Smooth muscle cell (in vitro differentiated cells): Measurements from ENCODE around the gene MTMR4. TPM values are rescaled to one million over a fixed set of nuclear protein-coding genes. Genes with fewer than 3 reads are reported as not detected.

Experiments
- DNase-seq: peaks from one replicate; lab custom pipeline; 2025; ENCODE audit not compliant: unreplicated experiment; lab: John Stamatoyannopoulos, UW
- H2AFZ ChIP-seq: fragments of 200-600 bp; sonication (generic); 2 replicates; pipeline ENCODE4 v1.6.0; 2016; ENCODE audit warnings: antibody characterized with exemption, low read depth, mild to moderate bottlenecking
- H3F3A ChIP-seq: fragments of 200-600 bp; sonication (generic); 2 replicates; pipeline ENCODE4 v1.6.0; 2017; ENCODE audit warnings: antibody characterized with exemption, low read depth
- H3K27ac ChIP-seq: fragments of 200-600 bp; sonication (generic); 2 replicates; pipeline ENCODE4 v1.5.1; 2016; ENCODE audit warnings: low read depth, mild to moderate bottlenecking
- H3K27me3 ChIP-seq: fragments of 200-600 bp; sonication (generic); 2 replicates; pipeline ENCODE4 v1.6.1; 2016; ENCODE audit warnings: low read depth, mild to moderate bottlenecking
- H3K36me3 ChIP-seq: fragments of 200-600 bp; sonication (generic); 2 replicates; pipeline ENCODE4 v1.5.1; 2016; ENCODE audit warnings: low read depth
- H3K4me1 ChIP-seq: fragments of 200-600 bp; sonication (generic); 2 replicates; pipeline ENCODE4 v1.5.1; 2016; ENCODE audit warnings: low read depth
- H3K4me2 ChIP-seq: fragments of 200-600 bp; sonication (generic); 2 replicates; pipeline ENCODE4 v1.6.0; 2016; ENCODE audit warnings: mild to moderate bottlenecking
- H3K4me3 ChIP-seq: fragments of 200-600 bp; sonication (generic); 2 replicates; pipeline ENCODE4 v1.5.1; 2016; ENCODE audit warnings: mild to moderate bottlenecking
- H3K79me2 ChIP-seq: fragments of 200-600 bp; sonication (generic); 2 replicates; pipeline ENCODE4 v1.6.0; 2016; ENCODE audit warnings: low read depth, mild to moderate bottlenecking
- H3K9ac ChIP-seq: fragments of 200-600 bp; sonication (generic); 2 replicates; pipeline ENCODE4 v1.6.0; 2016; ENCODE audit warnings: low read depth
- H3K9me3 ChIP-seq: fragments of 200-600 bp; sonication (generic); replicated peaks from 2 replicates; pipeline ENCODE4 v1.5.1; 2016; ENCODE audit warnings: low read depth
- H4K20me1 ChIP-seq: fragments of 200-600 bp; sonication (generic); 2 replicates; pipeline ENCODE4 v1.6.0; 2016; ENCODE audit warnings: low read depth
- WGBS: methylation state at CpG from one replicate; pipeline ENCODE4 v1.1.7; 2016; ENCODE audit warnings: low lambda C conversion rate; 5-methylcytosine and 5-hydroxymethylcytosine counted together
- polyA plus RNA-seq: library from polyadenylated mRNA; unstranded; fragments of >200 nt; fragmentation: Nextera tagmentation; extraction: Ambion mirVana; gene quantifications from 2 replicates; pipeline ENCODE4 v1.2.1, GENCODE V29; 2016
- total RNA-seq: library from RNA; depleted of rRNA; stranded (reverse); fragments of >200 nt; gene quantifications from 2 replicates; pipeline ENCODE4 v1.2.3, GENCODE V29; 2014
- TF ChIP-seq, protein P1 (sequence below): fragments of 200-600 bp; sonication (generic); IDR thresholded peaks from 2 replicates; pipeline ENCODE4 v1.5.1; 2017; ENCODE audit warnings: borderline replicate concordance, mild to moderate bottlenecking, antibody characterized with exemption; ENCODE audit not compliant: insufficient read depth, poor library complexity, severe bottlenecking

Gene MTMR4
- total and polyA plus RNA-seq, 2 experiments from 2014 or later: 15.8 to 25.4 TPM

DNA sequence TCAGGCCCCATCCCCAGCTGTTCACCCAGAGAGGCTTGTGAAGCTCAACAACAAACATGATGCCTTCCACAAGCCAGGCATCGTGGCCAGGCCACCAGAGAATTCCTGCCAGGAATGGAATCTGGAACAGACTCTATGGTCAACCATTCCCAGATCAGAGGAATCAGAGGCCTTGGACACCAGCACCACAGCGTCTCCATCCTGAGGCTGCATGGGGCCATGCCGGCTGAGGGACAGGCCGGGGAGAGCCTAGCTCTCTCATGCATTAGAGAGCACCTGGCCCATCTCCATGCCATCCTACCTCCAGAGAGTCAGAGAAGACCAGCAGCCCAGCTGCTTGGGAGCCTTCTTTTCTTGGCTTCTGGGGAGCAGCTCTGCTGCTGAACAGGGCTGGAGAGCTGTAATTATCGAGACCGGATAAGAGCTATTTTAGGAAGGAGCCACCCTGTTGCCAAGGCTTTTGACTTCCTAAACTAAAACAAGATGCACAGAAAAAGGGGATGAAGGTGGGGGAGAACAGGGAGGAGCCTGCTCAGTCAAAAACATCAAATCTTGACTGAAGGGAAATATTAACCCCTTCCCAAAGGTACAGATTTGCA is 24.5 kb upstream of the MTMR4 start:
- H3K4me2 ChIP-seq: no peak overlapping the region
- H3F3A ChIP-seq: no peaks in the 10 kb centered on the region
- H3K27ac ChIP-seq: no peak overlapping the region
- H3K4me3 ChIP-seq: no peak overlapping the region
- no peaks in the 10 kb centered on the region for H3K9me3 ChIP-seq
- DNase-seq: no peak
- H3K36me3 ChIP-seq: no peaks in the 10 kb centered on the region
- no peak overlapping the region for H2AFZ ChIP-seq
- H3K4me1 ChIP-seq: no peaks in the 10 kb centered on the region
- TF ChIP-seq, protein P1, sequence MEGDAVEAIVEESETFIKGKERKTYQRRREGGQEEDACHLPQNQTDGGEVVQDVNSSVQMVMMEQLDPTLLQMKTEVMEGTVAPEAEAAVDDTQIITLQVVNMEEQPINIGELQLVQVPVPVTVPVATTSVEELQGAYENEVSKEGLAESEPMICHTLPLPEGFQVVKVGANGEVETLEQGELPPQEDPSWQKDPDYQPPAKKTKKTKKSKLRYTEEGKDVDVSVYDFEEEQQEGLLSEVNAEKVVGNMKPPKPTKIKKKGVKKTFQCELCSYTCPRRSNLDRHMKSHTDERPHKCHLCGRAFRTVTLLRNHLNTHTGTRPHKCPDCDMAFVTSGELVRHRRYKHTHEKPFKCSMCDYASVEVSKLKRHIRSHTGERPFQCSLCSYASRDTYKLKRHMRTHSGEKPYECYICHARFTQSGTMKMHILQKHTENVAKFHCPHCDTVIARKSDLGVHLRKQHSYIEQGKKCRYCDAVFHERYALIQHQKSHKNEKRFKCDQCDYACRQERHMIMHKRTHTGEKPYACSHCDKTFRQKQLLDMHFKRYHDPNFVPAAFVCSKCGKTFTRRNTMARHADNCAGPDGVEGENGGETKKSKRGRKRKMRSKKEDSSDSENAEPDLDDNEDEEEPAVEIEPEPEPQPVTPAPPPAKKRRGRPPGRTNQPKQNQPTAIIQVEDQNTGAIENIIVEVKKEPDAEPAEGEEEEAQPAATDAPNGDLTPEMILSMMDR: no peak
- no peaks in the 10 kb centered on the region for H4K20me1 ChIP-seq
- no peak overlapping the region for H3K9ac ChIP-seq
- H3K27me3 ChIP-seq: no peaks in the 10 kb centered on the region
- H3K79me2 ChIP-seq: no peaks in the 10 kb centered on the region
- 86% methylated on average over 6 of the region's 6 CpGs for WGBS

DNA sequence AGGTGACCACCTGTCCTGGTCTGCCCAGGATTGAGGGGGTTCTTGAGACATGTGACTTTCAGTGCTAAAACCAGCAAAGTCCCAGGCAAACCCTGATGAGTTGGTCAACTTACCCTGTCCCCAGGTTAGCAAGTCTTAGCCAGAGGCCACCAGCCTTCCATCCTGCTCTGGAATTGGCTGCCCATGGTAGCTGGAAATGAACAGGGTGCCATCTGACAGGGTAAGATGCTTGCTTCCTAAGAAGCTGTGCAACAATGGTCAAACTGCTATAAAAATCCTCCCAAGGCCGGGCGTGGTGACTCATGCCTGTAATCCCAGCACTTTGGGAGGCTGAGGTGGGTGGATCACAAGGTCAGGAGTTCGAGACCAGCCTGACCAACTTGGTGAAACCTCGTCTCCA is 22.8 kb upstream of the MTMR4 start:
- Histone ChIP-seq H3K27me3 (peaks cover 6% of the 10 kb centered on the region), H3F3A (no peaks in the 10 kb centered on the region), H4K20me1 (no peaks in the 10 kb centered on the region), H3K79me2 (no peaks in the 10 kb centered on the region), H3K9ac (no peak overlapping the region), H3K27ac (no peak overlapping the region), H2AFZ (no peak overlapping the region), H3K36me3 (no peaks in the 10 kb centered on the region), H3K9me3 (no peaks in the 10 kb centered on the region), H3K4me3 (no peak overlapping the region), H3K4me2 (no peak overlapping the region), H3K4me1 (peaks cover 4% of the 10 kb centered on the region)
- 81% methylated on average over 4 of the region's 4 CpGs for WGBS
- TF ChIP-seq, protein P1: no peak
- DNase-seq: no peak

DNA sequence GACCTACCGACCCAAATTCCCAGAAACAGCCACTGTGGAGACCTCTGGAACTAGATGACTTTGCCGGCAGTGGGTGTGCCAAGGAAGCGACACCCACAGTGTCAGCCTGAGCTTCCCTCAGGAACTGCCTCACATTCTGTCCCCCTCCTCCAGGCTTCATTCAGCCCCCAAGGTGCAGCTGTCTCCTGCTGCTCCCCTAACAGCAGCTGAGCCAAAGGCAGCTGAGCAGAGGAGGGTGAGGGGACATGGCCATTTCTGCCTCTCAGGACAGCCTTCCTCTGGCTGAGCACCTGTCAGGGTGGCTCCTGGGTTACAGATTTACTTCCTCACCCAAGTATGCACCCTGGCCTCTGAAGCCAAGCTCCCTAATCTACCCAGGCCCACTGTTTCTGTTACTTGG is 22.1 kb upstream of the MTMR4 start:
- Histone ChIP-seq H2AFZ (no peak overlapping the region), H4K20me1 (no peaks in the 10 kb centered on the region), H3K27ac (no peak overlapping the region), H3K9ac (no peak overlapping the region), H3F3A (no peaks in the 10 kb centered on the region), H3K79me2 (no peaks in the 10 kb centered on the region), H3K9me3 (no peaks in the 10 kb centered on the region), H3K4me2 (no peak overlapping the region), H3K27me3 (peaks cover 9% of the 10 kb centered on the region), H3K36me3 (no peaks in the 10 kb centered on the region), H3K4me3 (no peak overlapping the region), H3K4me1 (peaks cover 6% of the 10 kb centered on the region)
- WGBS: 94% methylated on average over 3 of the region's 3 CpGs
- TF ChIP-seq, protein P1: no peak
- no peak for DNase-seq

DNA sequence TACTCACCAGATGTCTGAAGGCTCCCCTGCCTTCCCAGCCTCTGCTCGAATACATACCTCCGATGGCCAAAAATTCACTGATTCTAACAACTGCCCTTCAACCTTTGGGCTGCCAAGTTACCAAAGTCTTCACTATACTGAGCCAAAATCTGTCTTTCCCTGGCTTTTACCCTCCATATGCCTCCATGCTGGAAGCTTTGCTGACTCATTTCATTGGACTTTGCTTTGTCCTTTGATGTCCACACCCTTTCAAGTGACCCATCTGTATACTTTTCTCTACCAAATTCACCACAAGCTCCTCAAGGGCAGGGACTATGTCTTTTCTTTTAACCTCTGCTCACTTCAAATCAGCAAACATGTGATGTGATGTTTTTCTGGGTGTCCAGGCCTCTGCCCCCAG is 21.0 kb upstream of the MTMR4 start:
- no peaks in the 10 kb centered on the region for H3K9me3 ChIP-seq
- H3K36me3 ChIP-seq: no peaks in the 10 kb centered on the region
- DNase-seq: no peak
- no peak overlapping the region for H2AFZ ChIP-seq
- H3F3A ChIP-seq: no peaks in the 10 kb centered on the region
- H3K27me3 ChIP-seq: peaks cover 9% of the 10 kb centered on the region
- no peak overlapping the region for H3K4me2 ChIP-seq
- no peak overlapping the region for H3K4me3 ChIP-seq
- no peaks in the 10 kb centered on the region for H3K79me2 ChIP-seq
- H4K20me1 ChIP-seq: no peaks in the 10 kb centered on the region
- WGBS: 70% methylated on average over 2 of the region's 2 CpGs
- no peak overlapping the region for H3K9ac ChIP-seq
- H3K27ac ChIP-seq: no peak overlapping the region
- TF ChIP-seq, protein P1: no peak
- H3K4me1 ChIP-seq: peaks cover 6% of the 10 kb centered on the region
